ENCODE results near the gene IL10RA. TPM values are rescaled to one million over a fixed set of nuclear protein-coding genes. Genes with fewer than 3 reads are reported as not detected.

The IL10RA gene
- total and polyA plus RNA-seq, 4 donors: 2.3 to 11.6 (median 9.2) TPM

DNA sequence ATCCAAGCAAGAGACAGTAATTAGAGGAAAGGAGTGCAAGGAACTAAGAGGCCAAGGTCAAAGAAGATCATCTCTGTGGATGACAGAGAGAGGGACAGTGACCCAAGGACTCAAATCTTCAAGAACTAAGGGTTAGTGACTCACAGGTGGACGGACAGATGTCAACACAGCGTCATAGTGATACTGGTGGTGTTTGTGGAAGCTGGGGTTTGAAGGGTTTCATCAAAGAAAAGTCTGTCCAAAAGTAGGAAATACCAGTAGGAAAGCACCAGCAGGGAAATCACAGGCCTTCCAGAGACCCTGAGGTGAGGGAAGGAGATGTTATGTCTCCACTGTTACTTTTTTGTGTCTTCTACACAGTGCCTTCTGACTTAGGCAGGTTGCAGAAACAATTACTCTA, 32.2 kb downstream of the IL10RA start:
- Histone ChIP-seq H3K9ac (ENCODE audit: low read depth in 1 of 2, low read length in 2 of 2) (no peak overlapping the region), H3K27ac (ENCODE audit: low read depth in 1 of 2, low read length in 2 of 2) (no peak overlapping the region), H3K9me3 (ENCODE audit: control insufficient read depth in 4 of 4, low read length in 3 of 4) (peaks cover 0 to 6% (median 0%) of the 10 kb centered on the region in 4 donors), H3K27me3 (ENCODE audit: control insufficient read depth in 4 of 4, insufficient read depth in 4 of 4, low read length in 3 of 4) (no peaks in the 10 kb centered on the region), H3K4me3 (ENCODE audit: low read depth in 1 of 3, low read length in 3 of 3) (no peak overlapping the region), H3K4me1 (ENCODE audit: control insufficient read depth in 4 of 4, insufficient read depth in 4 of 4, low read length in 3 of 4) (no peaks in the 10 kb centered on the region), H3K36me3 (ENCODE audit: control insufficient read depth in 4 of 4, insufficient read depth in 3 of 4, low read depth in 1 of 4, low read length in 3 of 4) (no peaks in the 10 kb centered on the region)
- TF ChIP-seq FOXA1 (IDR thresholded peaks at IDR 0.05) (no peak), RAD21 (IDR thresholded peaks at IDR 0.05) (no peak), GABPA (IDR thresholded peaks at IDR 0.05 in 1 of 2, conservative IDR thresholded peaks at IDR 0.05 in 1 of 2) (no peak), HNF4G (IDR thresholded peaks at IDR 0.05) (no peak), RXRA (IDR thresholded peaks at IDR 0.05) (no peak), SP1 (IDR thresholded peaks at IDR 0.05) (no peak), EGR1 (IDR thresholded peaks at IDR 0.05; ENCODE audit: low read depth in 2 of 2) (no peak), JUND (IDR thresholded peaks at IDR 0.05) (no peak), TAF1 (conservative IDR thresholded peaks at IDR 0.05) (no peak)
- TF ChIP-seq, protein P1, sequence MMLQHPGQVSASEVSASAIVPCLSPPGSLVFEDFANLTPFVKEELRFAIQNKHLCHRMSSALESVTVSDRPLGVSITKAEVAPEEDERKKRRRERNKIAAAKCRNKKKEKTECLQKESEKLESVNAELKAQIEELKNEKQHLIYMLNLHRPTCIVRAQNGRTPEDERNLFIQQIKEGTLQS (IDR thresholded peaks at IDR 0.05): no peak
- TF ChIP-seq, protein P2, sequence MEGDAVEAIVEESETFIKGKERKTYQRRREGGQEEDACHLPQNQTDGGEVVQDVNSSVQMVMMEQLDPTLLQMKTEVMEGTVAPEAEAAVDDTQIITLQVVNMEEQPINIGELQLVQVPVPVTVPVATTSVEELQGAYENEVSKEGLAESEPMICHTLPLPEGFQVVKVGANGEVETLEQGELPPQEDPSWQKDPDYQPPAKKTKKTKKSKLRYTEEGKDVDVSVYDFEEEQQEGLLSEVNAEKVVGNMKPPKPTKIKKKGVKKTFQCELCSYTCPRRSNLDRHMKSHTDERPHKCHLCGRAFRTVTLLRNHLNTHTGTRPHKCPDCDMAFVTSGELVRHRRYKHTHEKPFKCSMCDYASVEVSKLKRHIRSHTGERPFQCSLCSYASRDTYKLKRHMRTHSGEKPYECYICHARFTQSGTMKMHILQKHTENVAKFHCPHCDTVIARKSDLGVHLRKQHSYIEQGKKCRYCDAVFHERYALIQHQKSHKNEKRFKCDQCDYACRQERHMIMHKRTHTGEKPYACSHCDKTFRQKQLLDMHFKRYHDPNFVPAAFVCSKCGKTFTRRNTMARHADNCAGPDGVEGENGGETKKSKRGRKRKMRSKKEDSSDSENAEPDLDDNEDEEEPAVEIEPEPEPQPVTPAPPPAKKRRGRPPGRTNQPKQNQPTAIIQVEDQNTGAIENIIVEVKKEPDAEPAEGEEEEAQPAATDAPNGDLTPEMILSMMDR (IDR thresholded peaks at IDR 0.05; ENCODE audit: low read depth, low read length, missing input control): no peak
- TF ChIP-seq, protein P3, sequence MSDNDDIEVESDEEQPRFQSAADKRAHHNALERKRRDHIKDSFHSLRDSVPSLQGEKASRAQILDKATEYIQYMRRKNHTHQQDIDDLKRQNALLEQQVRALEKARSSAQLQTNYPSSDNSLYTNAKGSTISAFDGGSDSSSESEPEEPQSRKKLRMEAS (IDR thresholded peaks at IDR 0.05): no peak
- TF ChIP-seq, protein P4, sequence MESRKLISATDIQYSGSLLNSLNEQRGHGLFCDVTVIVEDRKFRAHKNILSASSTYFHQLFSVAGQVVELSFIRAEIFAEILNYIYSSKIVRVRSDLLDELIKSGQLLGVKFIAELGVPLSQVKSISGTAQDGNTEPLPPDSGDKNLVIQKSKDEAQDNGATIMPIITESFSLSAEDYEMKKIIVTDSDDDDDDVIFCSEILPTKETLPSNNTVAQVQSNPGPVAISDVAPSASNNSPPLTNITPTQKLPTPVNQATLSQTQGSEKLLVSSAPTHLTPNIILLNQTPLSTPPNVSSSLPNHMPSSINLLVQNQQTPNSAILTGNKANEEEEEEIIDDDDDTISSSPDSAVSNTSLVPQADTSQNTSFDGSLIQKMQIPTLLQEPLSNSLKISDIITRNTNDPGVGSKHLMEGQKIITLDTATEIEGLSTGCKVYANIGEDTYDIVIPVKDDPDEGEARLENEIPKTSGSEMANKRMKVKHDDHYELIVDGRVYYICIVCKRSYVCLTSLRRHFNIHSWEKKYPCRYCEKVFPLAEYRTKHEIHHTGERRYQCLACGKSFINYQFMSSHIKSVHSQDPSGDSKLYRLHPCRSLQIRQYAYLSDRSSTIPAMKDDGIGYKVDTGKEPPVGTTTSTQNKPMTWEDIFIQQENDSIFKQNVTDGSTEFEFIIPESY (IDR thresholded peaks at IDR 0.05): no peak
- no peak for DNase-seq (ENCODE audit: low spot score)
- WGBS: 79% methylated on average over 2 of the region's 2 CpGs

DNA sequence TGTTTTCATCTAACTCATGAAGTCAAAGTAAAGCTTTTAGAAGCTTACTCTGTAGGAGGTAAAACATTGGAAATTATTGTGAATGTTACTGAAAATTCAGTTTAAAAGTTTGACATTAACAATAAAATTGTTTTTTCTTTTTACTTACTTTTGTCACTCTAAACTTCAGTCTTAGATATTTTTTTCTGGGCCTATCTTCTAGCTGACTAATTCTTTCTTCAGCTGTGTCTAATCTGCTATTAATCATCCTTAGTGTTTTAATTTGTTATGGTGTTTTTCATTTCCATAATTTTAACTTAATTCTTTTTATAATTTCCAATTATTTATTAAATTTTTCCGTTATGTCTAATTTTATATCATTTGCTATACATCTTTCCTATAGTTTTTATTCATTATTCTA, 35.0 kb downstream of the IL10RA start:
- H3K9me3 ChIP-seq (ENCODE audit: control insufficient read depth in 4 of 4, low read length in 3 of 4): peaks cover 0 to 6% (median 0%) of the 10 kb centered on the region in 4 donors
- no peaks in the 10 kb centered on the region for H3K4me1 ChIP-seq (ENCODE audit: control insufficient read depth in 4 of 4, insufficient read depth in 4 of 4, low read length in 3 of 4)
- no peak for DNase-seq (ENCODE audit: low spot score)
- no peaks in the 10 kb centered on the region for H3K36me3 ChIP-seq (ENCODE audit: control insufficient read depth in 4 of 4, insufficient read depth in 3 of 4, low read depth in 1 of 4, low read length in 3 of 4)
- H3K27ac ChIP-seq (ENCODE audit: low read depth in 1 of 2, low read length in 2 of 2): no peak overlapping the region
- WGBS: 86% methylated on average over 1 of the region's 1 CpG
- no peak overlapping the region for H3K4me3 ChIP-seq (ENCODE audit: low read depth in 1 of 3, low read length in 3 of 3)
- no peak overlapping the region for H3K9ac ChIP-seq (ENCODE audit: low read depth in 1 of 2, low read length in 2 of 2)
- TF ChIP-seq HNF4G (IDR thresholded peaks at IDR 0.05) (no peak), EGR1 (IDR thresholded peaks at IDR 0.05; ENCODE audit: low read depth in 2 of 2) (no peak), RAD21 (IDR thresholded peaks at IDR 0.05) (no peak), RXRA (IDR thresholded peaks at IDR 0.05) (no peak), SP1 (IDR thresholded peaks at IDR 0.05) (no peak), HNF4A (conservative IDR thresholded peaks at IDR 0.05) (no peak), FOXA1 (IDR thresholded peaks at IDR 0.05) (no peak), JUND (IDR thresholded peaks at IDR 0.05) (no peak), FOXA2 (IDR thresholded peaks at IDR 0.05) (no peak), YY1 (IDR thresholded peaks at IDR 0.05) (no peak), GABPA (IDR thresholded peaks at IDR 0.05 in 1 of 2, conservative IDR thresholded peaks at IDR 0.05 in 1 of 2) (no peak)
- TF ChIP-seq, protein P5, sequence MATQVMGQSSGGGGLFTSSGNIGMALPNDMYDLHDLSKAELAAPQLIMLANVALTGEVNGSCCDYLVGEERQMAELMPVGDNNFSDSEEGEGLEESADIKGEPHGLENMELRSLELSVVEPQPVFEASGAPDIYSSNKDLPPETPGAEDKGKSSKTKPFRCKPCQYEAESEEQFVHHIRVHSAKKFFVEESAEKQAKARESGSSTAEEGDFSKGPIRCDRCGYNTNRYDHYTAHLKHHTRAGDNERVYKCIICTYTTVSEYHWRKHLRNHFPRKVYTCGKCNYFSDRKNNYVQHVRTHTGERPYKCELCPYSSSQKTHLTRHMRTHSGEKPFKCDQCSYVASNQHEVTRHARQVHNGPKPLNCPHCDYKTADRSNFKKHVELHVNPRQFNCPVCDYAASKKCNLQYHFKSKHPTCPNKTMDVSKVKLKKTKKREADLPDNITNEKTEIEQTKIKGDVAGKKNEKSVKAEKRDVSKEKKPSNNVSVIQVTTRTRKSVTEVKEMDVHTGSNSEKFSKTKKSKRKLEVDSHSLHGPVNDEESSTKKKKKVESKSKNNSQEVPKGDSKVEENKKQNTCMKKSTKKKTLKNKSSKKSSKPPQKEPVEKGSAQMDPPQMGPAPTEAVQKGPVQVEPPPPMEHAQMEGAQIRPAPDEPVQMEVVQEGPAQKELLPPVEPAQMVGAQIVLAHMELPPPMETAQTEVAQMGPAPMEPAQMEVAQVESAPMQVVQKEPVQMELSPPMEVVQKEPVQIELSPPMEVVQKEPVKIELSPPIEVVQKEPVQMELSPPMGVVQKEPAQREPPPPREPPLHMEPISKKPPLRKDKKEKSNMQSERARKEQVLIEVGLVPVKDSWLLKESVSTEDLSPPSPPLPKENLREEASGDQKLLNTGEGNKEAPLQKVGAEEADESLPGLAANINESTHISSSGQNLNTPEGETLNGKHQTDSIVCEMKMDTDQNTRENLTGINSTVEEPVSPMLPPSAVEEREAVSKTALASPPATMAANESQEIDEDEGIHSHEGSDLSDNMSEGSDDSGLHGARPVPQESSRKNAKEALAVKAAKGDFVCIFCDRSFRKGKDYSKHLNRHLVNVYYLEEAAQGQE (IDR thresholded peaks at IDR 0.05): no peak
- TF ChIP-seq, protein P2 (IDR thresholded peaks at IDR 0.05; ENCODE audit: low read depth, low read length, missing input control): no peak
- TF ChIP-seq, protein P3 (IDR thresholded peaks at IDR 0.05): no peak
- TF ChIP-seq, protein P4 (IDR thresholded peaks at IDR 0.05): no peak
- H3K27me3 ChIP-seq (ENCODE audit: control insufficient read depth in 4 of 4, insufficient read depth in 4 of 4, low read length in 3 of 4): no peaks in the 10 kb centered on the region

All from liver (tissue), 9 donors.